HEK293 (cell line): ENCODE data around the gene JAML.
A peak's percentile ranks its signal among the peaks of the same experiment; 100 is the strongest.

Experiments
- BCL11A ChIP-seq: fragments of 450-650 bp; formaldehyde crosslinking; IDR thresholded peaks from 2 replicates; pipeline ENCODE4 v1.5.1; 2016; ENCODE audit warnings: low read depth, missing biosample characterization, missing genetic modification characterization
- EGR2 ChIP-seq: fragments of 450-650 bp; formaldehyde crosslinking; IDR thresholded peaks from 2 replicates; pipeline ENCODE4 v1.5.1; 2016; ENCODE audit warnings: low read depth, missing biosample characterization, missing genetic modification characterization
- HOXC10 ChIP-seq: sonication (generic); formaldehyde crosslinking; IDR thresholded peaks from 2 replicates; pipeline ENCODE4 v1.8.1; 2023; ENCODE audit warnings: mild to moderate bottlenecking, missing genetic modification reagents
- KLF7 ChIP-seq: fragments of 450-650 bp; formaldehyde crosslinking; IDR thresholded peaks from 2 replicates; pipeline ENCODE4 v1.5.1; 2016; ENCODE audit warnings: missing biosample characterization, missing genetic modification characterization, borderline replicate concordance
- RBAK ChIP-seq: fragments of 450-650 bp; formaldehyde crosslinking; IDR thresholded peaks from 2 replicates; pipeline ENCODE4 v1.5.1; 2016; ENCODE audit warnings: missing biosample characterization, missing genetic modification characterization
- REPIN1 ChIP-seq: fragments of 450-650 bp; formaldehyde crosslinking; IDR thresholded peaks from 2 replicates; pipeline ENCODE4 v1.5.1; 2017; ENCODE audit warnings: missing biosample characterization, missing genetic modification characterization, low read depth
- SALL2 ChIP-seq: fragments of 450-650 bp; formaldehyde crosslinking; IDR thresholded peaks from 2 replicates; pipeline ENCODE4 v1.5.0; 2017; ENCODE audit warnings: missing biosample characterization, mild to moderate bottlenecking, missing genetic modification characterization, borderline replicate concordance
- SP7 ChIP-seq: fragments of 450-650 bp; formaldehyde crosslinking; IDR thresholded peaks from 2 replicates; pipeline ENCODE4 v1.5.1; 2016; ENCODE audit warnings: missing biosample characterization, missing genetic modification characterization
- WT1 ChIP-seq: fragments of 450-650 bp; formaldehyde crosslinking; IDR thresholded peaks from 2 replicates; pipeline ENCODE4 v1.5.1; 2016; ENCODE audit warnings: missing biosample characterization, missing genetic modification characterization
- ZBTB21 ChIP-seq: fragments of 450-650 bp; formaldehyde crosslinking; IDR thresholded peaks from 2 replicates; pipeline ENCODE4 v1.5.1; 2017; ENCODE audit warnings: missing biosample characterization, missing genetic modification characterization
- ZBTB48 ChIP-seq: fragments of 450-650 bp; formaldehyde crosslinking; IDR thresholded peaks from 2 replicates; pipeline ENCODE4 v1.5.1; 2016; ENCODE audit warnings: missing biosample characterization, missing genetic modification characterization
- ZEB2 ChIP-seq: fragments of 450-650 bp; formaldehyde crosslinking; IDR thresholded peaks from 2 replicates; pipeline ENCODE4 v1.5.1; 2016; ENCODE audit warnings: missing biosample characterization, missing genetic modification characterization
- ZFHX2 ChIP-seq: fragments of 450-650 bp; formaldehyde crosslinking; conservative IDR thresholded peaks from 2 replicates; pipeline ENCODE4 v1.5.1; 2016; ENCODE audit warnings: missing biosample characterization, missing genetic modification characterization
- ZNF223 ChIP-seq: fragments of 450-650 bp; formaldehyde crosslinking; IDR thresholded peaks from 2 replicates; pipeline ENCODE4 v1.5.1; 2016; ENCODE audit warnings: missing biosample characterization, missing genetic modification characterization
- ZNF239 ChIP-seq: fragments of 450-650 bp; formaldehyde crosslinking; IDR thresholded peaks from 2 replicates; pipeline ENCODE4 v1.5.1; 2016; ENCODE audit warnings: missing biosample characterization, missing genetic modification characterization
- ZNF24 ChIP-seq: fragments of 450-650 bp; formaldehyde crosslinking; IDR thresholded peaks from 2 replicates; pipeline ENCODE4 v1.5.1; 2016; ENCODE audit warnings: missing biosample characterization, missing genetic modification characterization
- ZNF266 ChIP-seq: fragments of 450-650 bp; formaldehyde crosslinking; IDR thresholded peaks from 2 replicates; pipeline ENCODE4 v1.5.1; 2016; ENCODE audit warnings: missing biosample characterization, missing genetic modification characterization, low read depth
- ZNF416 ChIP-seq: fragments of 450-650 bp; formaldehyde crosslinking; IDR thresholded peaks from 2 replicates; pipeline ENCODE4 v1.5.1; 2016; ENCODE audit warnings: missing biosample characterization, missing genetic modification characterization
- ZNF623 ChIP-seq: fragments of 450-650 bp; formaldehyde crosslinking; IDR thresholded peaks from 2 replicates; pipeline ENCODE4 v1.5.1; 2016; ENCODE audit warnings: missing biosample characterization, missing genetic modification characterization
- ZNF658 ChIP-seq: fragments of 450-650 bp; formaldehyde crosslinking; IDR thresholded peaks from 2 replicates; pipeline ENCODE4; 2016; ENCODE audit warnings: missing biosample characterization, missing genetic modification characterization
- ZNF707 ChIP-seq: fragments of 450-650 bp; formaldehyde crosslinking; IDR thresholded peaks from 2 replicates; pipeline ENCODE4 v1.5.1; 2016; ENCODE audit warnings: missing biosample characterization, missing genetic modification characterization
- ZNF837 ChIP-seq: fragments of 450-650 bp; formaldehyde crosslinking; IDR thresholded peaks from 2 replicates; pipeline ENCODE4 v1.5.1; 2016; ENCODE audit warnings: missing biosample characterization, missing genetic modification characterization
- ZSCAN23 ChIP-seq: fragments of 450-650 bp; formaldehyde crosslinking; IDR thresholded peaks from 2 replicates; pipeline ENCODE4 v1.5.1; 2016; ENCODE audit warnings: missing biosample characterization, missing genetic modification characterization
- TF ChIP-seq, protein P1 (sequence below): fragments of 450-650 bp; formaldehyde crosslinking; IDR thresholded peaks from 2 replicates; pipeline ENCODE4 v1.5.1; 2016; ENCODE audit warnings: missing biosample characterization, missing genetic modification characterization
- TF ChIP-seq, protein P2 (sequence below): fragments of 450-650 bp; formaldehyde crosslinking; IDR thresholded peaks from 2 replicates; pipeline ENCODE4 v1.5.1; 2017; ENCODE audit warnings: missing biosample characterization, missing genetic modification characterization
- TF ChIP-seq, protein P3 (sequence below): fragments of 450-650 bp; formaldehyde crosslinking; optimal IDR thresholded peaks from 2 replicates; pipeline ENCODE3; 2016; ENCODE audit warnings: missing biosample characterization, mild to moderate bottlenecking, missing genetic modification characterization
- TF ChIP-seq, protein P4 (sequence below): fragments of 450-650 bp; formaldehyde crosslinking; IDR thresholded peaks from 2 replicates; pipeline ENCODE4 v1.5.1; 2017; ENCODE audit warnings: missing biosample characterization, missing genetic modification characterization
- TF ChIP-seq, protein P5 (sequence below): fragments of 450-650 bp; formaldehyde crosslinking; IDR thresholded peaks from 2 replicates; pipeline ENCODE4 v1.5.1; 2016; ENCODE audit warnings: missing biosample characterization, missing genetic modification characterization, borderline replicate concordance

JAML gene

DNA sequence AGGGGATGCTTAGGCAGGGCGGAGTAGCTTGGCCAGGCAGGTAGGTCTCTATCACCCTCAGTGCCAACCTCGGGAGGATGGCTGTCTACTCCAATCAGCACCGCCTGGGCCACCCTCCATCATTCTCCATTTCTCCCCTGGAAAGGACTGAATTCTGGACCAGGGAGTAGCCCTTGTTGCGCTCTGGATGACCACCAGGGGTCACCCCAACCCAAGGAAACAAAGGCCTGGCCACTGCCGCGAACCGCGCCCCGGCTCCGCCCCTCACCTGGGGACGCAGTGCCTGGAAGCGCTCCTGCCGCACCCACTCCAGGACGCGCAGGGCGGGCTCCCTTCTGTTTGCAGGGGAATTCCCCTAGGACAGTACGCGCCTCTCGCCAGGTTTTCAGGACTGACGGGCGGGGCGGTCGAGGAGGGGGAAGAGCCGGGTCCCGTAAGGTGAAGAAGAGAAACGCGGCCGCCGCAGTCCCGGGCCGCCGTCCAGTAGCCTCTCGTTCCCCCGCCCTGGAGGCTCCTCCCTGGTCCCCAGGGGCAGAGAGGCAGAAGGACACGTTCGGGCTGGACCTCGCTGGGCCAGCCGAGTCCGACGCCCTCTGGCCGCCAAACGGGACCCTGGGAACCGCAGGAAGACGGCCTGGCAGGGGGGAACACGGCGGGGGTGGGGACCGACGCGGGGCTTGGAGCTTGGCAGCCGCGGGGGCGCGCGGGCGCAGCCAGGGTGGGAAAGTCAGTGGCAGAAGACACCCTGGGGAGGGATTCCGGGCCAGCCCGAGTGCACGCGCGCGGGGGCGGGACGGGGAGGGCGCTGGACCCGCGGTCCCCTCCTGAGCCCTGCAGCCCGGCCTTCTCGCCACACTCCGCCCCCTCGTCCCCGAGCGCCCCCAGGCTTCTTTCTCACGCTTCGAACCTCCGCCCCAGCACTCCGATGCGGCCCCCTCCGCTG lies 79.3 kb downstream of the JAML start (continued):
- TF ChIP-seq ZNF837 (no peak), ZBTB48 (tag by site-specific recombination) (no peak), ZEB2 (tag by site-specific recombination) (peak; percentile 77), EGR2 (peak; percentile 69), BCL11A (tag by site-specific recombination) (no peak), KLF7 (tag by site-specific recombination) (peak; percentile 94), ZNF658 (tag by site-specific recombination) (no peak), ZNF266 (no peak), ZNF707 (tag by site-specific recombination) (no peak), WT1 (tag by site-specific recombination) (no peak), SP7 (tag by site-specific recombination) (peak; percentile 30; the same call in 1 of the 2 replicates), ZSCAN23 (tag by site-specific recombination) (no peak), SALL2 (tag by site-specific recombination) (no peak), ZBTB21 (tag by site-specific recombination) (no peak), RBAK (tag by site-specific recombination) (no peak), ZNF223 (tag by site-specific recombination) (no peak), HOXC10 (CRISPR knock-in tag) (no peak), ZNF416 (tag by site-specific recombination) (no peak), ZNF623 (tag by site-specific recombination) (no peak), REPIN1 (tag by site-specific recombination) (no peak), ZNF239 (tag by site-specific recombination) (no peak), ZNF24 (no peak), ZFHX2 (peak; percentile 82)
- TF ChIP-seq, protein P1, sequence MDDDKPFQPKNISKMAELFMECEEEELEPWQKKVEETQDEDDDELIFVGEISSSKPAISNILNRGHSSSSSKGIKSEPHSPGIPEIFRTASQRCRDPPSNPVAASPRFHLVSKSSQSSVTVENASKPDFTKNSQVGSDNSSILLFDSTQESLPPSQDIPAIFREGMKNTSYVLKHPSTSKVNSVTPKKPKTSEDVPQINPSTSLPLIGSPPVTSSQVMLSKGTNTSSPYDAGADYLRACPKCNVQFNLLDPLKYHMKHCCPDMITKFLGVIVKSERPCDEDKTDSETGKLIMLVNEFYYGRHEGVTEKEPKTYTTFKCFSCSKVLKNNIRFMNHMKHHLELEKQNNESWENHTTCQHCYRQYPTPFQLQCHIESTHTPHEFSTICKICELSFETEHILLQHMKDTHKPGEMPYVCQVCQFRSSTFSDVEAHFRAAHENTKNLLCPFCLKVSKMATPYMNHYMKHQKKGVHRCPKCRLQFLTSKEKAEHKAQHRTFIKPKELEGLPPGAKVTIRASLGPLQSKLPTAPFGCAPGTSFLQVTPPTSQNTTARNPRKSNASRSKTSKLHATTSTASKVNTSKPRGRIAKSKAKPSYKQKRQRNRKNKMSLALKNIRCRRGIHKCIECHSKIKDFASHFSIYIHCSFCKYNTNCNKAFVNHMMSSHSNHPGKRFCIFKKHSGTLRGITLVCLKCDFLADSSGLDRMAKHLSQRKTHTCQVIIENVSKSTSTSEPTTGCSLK (tag by site-specific recombination), result no peak
- TF ChIP-seq, protein P2, sequence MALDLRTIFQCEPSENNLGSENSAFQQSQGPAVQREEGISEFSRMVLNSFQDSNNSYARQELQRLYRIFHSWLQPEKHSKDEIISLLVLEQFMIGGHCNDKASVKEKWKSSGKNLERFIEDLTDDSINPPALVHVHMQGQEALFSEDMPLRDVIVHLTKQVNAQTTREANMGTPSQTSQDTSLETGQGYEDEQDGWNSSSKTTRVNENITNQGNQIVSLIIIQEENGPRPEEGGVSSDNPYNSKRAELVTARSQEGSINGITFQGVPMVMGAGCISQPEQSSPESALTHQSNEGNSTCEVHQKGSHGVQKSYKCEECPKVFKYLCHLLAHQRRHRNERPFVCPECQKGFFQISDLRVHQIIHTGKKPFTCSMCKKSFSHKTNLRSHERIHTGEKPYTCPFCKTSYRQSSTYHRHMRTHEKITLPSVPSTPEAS (tag by site-specific recombination), result no peak
- TF ChIP-seq, protein P3, sequence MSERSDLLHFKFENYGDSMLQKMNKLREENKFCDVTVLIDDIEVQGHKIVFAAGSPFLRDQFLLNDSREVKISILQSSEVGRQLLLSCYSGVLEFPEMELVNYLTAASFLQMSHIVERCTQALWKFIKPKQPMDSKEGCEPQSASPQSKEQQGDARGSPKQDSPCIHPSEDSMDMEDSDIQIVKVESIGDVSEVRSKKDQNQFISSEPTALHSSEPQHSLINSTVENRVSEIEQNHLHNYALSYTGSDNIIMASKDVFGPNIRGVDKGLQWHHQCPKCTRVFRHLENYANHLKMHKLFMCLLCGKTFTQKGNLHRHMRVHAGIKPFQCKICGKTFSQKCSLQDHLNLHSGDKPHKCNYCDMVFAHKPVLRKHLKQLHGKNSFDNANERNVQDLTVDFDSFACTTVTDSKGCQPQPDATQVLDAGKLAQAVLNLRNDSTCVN (tag by site-specific recombination), result peak; percentile 85
- TF ChIP-seq, protein P4, sequence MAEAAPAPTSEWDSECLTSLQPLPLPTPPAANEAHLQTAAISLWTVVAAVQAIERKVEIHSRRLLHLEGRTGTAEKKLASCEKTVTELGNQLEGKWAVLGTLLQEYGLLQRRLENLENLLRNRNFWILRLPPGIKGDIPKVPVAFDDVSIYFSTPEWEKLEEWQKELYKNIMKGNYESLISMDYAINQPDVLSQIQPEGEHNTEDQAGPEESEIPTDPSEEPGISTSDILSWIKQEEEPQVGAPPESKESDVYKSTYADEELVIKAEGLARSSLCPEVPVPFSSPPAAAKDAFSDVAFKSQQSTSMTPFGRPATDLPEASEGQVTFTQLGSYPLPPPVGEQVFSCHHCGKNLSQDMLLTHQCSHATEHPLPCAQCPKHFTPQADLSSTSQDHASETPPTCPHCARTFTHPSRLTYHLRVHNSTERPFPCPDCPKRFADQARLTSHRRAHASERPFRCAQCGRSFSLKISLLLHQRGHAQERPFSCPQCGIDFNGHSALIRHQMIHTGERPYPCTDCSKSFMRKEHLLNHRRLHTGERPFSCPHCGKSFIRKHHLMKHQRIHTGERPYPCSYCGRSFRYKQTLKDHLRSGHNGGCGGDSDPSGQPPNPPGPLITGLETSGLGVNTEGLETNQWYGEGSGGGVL (tag by site-specific recombination), result peak; percentile 59
- TF ChIP-seq, protein P5, sequence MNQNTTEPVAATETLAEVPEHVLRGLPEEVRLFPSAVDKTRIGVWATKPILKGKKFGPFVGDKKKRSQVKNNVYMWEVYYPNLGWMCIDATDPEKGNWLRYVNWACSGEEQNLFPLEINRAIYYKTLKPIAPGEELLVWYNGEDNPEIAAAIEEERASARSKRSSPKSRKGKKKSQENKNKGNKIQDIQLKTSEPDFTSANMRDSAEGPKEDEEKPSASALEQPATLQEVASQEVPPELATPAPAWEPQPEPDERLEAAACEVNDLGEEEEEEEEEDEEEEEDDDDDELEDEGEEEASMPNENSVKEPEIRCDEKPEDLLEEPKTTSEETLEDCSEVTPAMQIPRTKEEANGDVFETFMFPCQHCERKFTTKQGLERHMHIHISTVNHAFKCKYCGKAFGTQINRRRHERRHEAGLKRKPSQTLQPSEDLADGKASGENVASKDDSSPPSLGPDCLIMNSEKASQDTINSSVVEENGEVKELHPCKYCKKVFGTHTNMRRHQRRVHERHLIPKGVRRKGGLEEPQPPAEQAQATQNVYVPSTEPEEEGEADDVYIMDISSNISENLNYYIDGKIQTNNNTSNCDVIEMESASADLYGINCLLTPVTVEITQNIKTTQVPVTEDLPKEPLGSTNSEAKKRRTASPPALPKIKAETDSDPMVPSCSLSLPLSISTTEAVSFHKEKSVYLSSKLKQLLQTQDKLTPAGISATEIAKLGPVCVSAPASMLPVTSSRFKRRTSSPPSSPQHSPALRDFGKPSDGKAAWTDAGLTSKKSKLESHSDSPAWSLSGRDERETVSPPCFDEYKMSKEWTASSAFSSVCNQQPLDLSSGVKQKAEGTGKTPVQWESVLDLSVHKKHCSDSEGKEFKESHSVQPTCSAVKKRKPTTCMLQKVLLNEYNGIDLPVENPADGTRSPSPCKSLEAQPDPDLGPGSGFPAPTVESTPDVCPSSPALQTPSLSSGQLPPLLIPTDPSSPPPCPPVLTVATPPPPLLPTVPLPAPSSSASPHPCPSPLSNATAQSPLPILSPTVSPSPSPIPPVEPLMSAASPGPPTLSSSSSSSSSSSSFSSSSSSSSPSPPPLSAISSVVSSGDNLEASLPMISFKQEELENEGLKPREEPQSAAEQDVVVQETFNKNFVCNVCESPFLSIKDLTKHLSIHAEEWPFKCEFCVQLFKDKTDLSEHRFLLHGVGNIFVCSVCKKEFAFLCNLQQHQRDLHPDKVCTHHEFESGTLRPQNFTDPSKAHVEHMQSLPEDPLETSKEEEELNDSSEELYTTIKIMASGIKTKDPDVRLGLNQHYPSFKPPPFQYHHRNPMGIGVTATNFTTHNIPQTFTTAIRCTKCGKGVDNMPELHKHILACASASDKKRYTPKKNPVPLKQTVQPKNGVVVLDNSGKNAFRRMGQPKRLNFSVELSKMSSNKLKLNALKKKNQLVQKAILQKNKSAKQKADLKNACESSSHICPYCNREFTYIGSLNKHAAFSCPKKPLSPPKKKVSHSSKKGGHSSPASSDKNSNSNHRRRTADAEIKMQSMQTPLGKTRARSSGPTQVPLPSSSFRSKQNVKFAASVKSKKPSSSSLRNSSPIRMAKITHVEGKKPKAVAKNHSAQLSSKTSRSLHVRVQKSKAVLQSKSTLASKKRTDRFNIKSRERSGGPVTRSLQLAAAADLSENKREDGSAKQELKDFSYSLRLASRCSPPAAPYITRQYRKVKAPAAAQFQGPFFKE (tag by site-specific recombination), result no peak
